ENCODE measurements around the gene TAF7L. TPM values are rescaled to one million over a fixed set of nuclear protein-coding genes. Genes with fewer than 3 reads are reported as not detected.

TAF7L gene
- polyA plus RNA-seq, 1 experiment: 0.13 TPM

Small RNA genes within 50 kb of the gene (small RNA-seq; reads per million reads assigned to genes)
- gene RNU6-934P (ENCODE audit: insufficient read length, low read depth, low replicate concordance): not detected

Other genes with a start within 250 kb of the TAF7L start
- gene TRMT2B, start 239.2 kb downstream of the TAF7L start, polyA plus RNA-seq (2011; rRNA removed): 11.1 and 12.4 TPM in 2 replicates
- 1.8 and 2.3 TPM in 2 replicates for gene TMEM35A, start 212.5 kb downstream of the TAF7L start, polyA plus RNA-seq (2011; rRNA removed)
- 5.4 and 8.5 TPM in 2 replicates for gene CENPI, start 193.1 kb downstream of the TAF7L start, polyA plus RNA-seq (2011; rRNA removed)
- gene DRP2, start 71.5 kb downstream of the TAF7L start, polyA plus RNA-seq (2011; rRNA removed): 0.12 and 0.13 TPM in 2 replicates
- gene TIMM8A, start 57.4 kb upstream of the TAF7L start, polyA plus RNA-seq (2011; rRNA removed): 5.9 and 6.4 TPM in 2 replicates
- gene BTK, start 94.9 kb upstream of the TAF7L start, polyA plus RNA-seq (2011; rRNA removed): not detected in 2 replicates
- gene RPL36A, start 99.7 kb upstream of the TAF7L start, polyA plus RNA-seq (2011; rRNA removed): 1,079 and 2,002 TPM in 2 replicates
- gene GLA, start 116.6 kb upstream of the TAF7L start, polyA plus RNA-seq (2011; rRNA removed): 28.4 and 29.2 TPM in 2 replicates
- 17.9 and 37.4 TPM in 2 replicates for gene HNRNPH2, start 116.9 kb upstream of the TAF7L start, polyA plus RNA-seq (2011; rRNA removed)
- gene ARMCX4, start 194.1 kb upstream of the TAF7L start, polyA plus RNA-seq (2011; rRNA removed): 2.5 and 3.6 TPM in 2 replicates

All from BJ (cell line).